Hepatocyte (in vitro differentiated cells): Measurements from ENCODE around the gene RUNX1.

Source experiments
- CTCF ChIP-seq: fragments of 200-600 bp; sonication (generic); IDR thresholded peaks from 2 replicates; pipeline ENCODE4 v1.5.1; 2016; ENCODE audit warnings: antibody characterized with exemption, mild to moderate bottlenecking; ENCODE audit not compliant: poor library complexity
- EZH2phosphoT487 ChIP-seq: fragments of 200-600 bp; sonication (generic); IDR thresholded peaks from one replicate; pipeline ENCODE4 v1.6.1; 2018; ENCODE audit warnings: antibody characterized with exemption, mild to moderate bottlenecking, low read depth, moderate library complexity; ENCODE audit not compliant: unreplicated experiment, severe bottlenecking

GRCh38 chr21:34846601-34847112, 202.4 kb downstream of the RUNX1 start:
- TF ChIP-seq CTCF: no peak
- no peak for TF ChIP-seq EZH2phosphoT487
